Measurements from ENCODE around the gene PPP1R14B.

Gene PPP1R14B

GRCh38 chr11:64278576-64279190 lies 31.9 kb upstream of the PPP1R14B start:
- DNase-seq (ENCODE audit: low read depth): no peak
- no peak for TF ChIP-seq CTCF (conservative IDR thresholded peaks at IDR 0.05; ENCODE audit: control insufficient read depth, insufficient read depth, low read depth, low read length)
- no peak overlapping the region for H3K4me3 ChIP-seq (ENCODE audit: control insufficient read depth, low read depth, low read length)

GRCh38 chr11:64276653-64277431 lies 30.1 kb upstream of the PPP1R14B start:
- TF ChIP-seq CTCF (conservative IDR thresholded peaks at IDR 0.05; ENCODE audit: control insufficient read depth, insufficient read depth, low read depth, low read length): no peak
- no peak for DNase-seq (ENCODE audit: low read depth)
- no peak overlapping the region for H3K4me3 ChIP-seq (ENCODE audit: control insufficient read depth, low read depth, low read length)

- no peak overlapping the region for H3K4me3 ChIP-seq (ENCODE audit: control insufficient read depth, low read depth, low read length)
- no peak for TF ChIP-seq CTCF (conservative IDR thresholded peaks at IDR 0.05; ENCODE audit: control insufficient read depth, insufficient read depth, low read depth, low read length)
- DNase-seq (ENCODE audit: low read depth): no peak
Observed at GRCh38 chr11:64275841-64276240, 29.1 kb upstream of the PPP1R14B start.

- no peak for DNase-seq (ENCODE audit: low read depth)
- no peak for TF ChIP-seq CTCF (conservative IDR thresholded peaks at IDR 0.05; ENCODE audit: control insufficient read depth, insufficient read depth, low read depth, low read length)
- H3K4me3 ChIP-seq (ENCODE audit: control insufficient read depth, low read depth, low read length): no peak overlapping the region
Observed at GRCh38 chr11:64275031-64275800, 28.5 kb upstream of the PPP1R14B start.

GRCh38 chr11:64269540-64270220 lies 22.9 kb upstream of the PPP1R14B start:
- DNase-seq (ENCODE audit: low read depth): peak; percentile 100
- TF ChIP-seq CTCF (conservative IDR thresholded peaks at IDR 0.05; ENCODE audit: control insufficient read depth, insufficient read depth, low read depth, low read length): no peak
- peak overlapping the region; percentile 76 for H3K4me3 ChIP-seq (ENCODE audit: control insufficient read depth, low read depth, low read length)

GRCh38 chr11:64268893-64269539 lies 22.3 kb upstream of the PPP1R14B start:
- peak; percentile 47 for DNase-seq (ENCODE audit: low read depth)
- no peak for TF ChIP-seq CTCF (conservative IDR thresholded peaks at IDR 0.05; ENCODE audit: control insufficient read depth, insufficient read depth, low read depth, low read length)

More at GRCh38 chr11:64268893-64269539, 22.3 kb upstream of the PPP1R14B start:
- H3K4me3 ChIP-seq (ENCODE audit: control insufficient read depth, low read depth, low read length): peak overlapping the region; percentile 57

All from fibroblast of mammary gland (primary cell).